IPS-18a (cell line): ENCODE data around the gene BSN.

ENCODE experiments used
- H3K27ac ChIP-seq: one replicate; pipeline ENCODE4 v1.5.1; 2013; ENCODE audit warnings: low read length
- H3K27me3 ChIP-seq: one replicate; pipeline ENCODE4 v1.6.1; 2013; ENCODE audit warnings: mild to moderate bottlenecking, low read length; ENCODE audit not compliant: control insufficient read depth, insufficient read depth
- H3K36me3 ChIP-seq: one replicate; pipeline ENCODE4 v1.6.1; 2013; ENCODE audit warnings: low read depth, low read length; ENCODE audit not compliant: control insufficient read depth
- H3K4me1 ChIP-seq: one replicate; pipeline ENCODE4 v1.6.1; 2013; ENCODE audit warnings: low read depth, low read length; ENCODE audit not compliant: control insufficient read depth
- H3K4me3 ChIP-seq: one replicate; pipeline ENCODE4 v1.5.1; 2013; ENCODE audit warnings: low read length
- H3K9ac ChIP-seq: one replicate; pipeline ENCODE4 v1.6.1; 2013; ENCODE audit warnings: mild to moderate bottlenecking, low read length, moderate library complexity
- H3K9me3 ChIP-seq: one replicate; pipeline ENCODE4 v1.6.1; 2013; ENCODE audit warnings: low read depth, low read length; ENCODE audit not compliant: control insufficient read depth

BSN gene

DNA sequence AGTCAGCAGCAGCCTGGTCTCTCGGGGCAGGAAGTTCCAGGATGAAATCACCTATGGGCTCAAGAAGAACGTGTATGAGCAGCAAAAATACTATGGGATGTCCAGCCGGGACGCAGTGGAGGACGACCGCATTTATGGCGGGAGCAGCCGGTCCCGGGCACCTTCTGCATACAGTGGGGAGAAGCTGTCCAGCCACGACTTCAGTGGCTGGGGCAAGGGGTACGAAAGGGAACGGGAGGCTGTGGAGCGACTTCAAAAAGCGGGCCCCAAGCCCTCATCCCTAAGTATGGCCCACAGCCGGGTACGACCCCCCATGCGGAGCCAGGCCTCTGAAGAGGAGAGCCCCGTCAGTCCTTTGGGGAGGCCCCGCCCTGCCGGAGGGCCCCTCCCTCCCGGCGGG lies 107.7 kb downstream of the BSN start:
- Histone ChIP-seq H3K4me1 (no peaks in the 10 kb centered on the region), H3K9ac (no peak overlapping the region), H3K9me3 (no peaks in the 10 kb centered on the region), H3K27ac (no peak overlapping the region), H3K4me3 (no peak overlapping the region), H3K36me3 (no peaks in the 10 kb centered on the region), H3K27me3 (no peaks in the 10 kb centered on the region)

DNA sequence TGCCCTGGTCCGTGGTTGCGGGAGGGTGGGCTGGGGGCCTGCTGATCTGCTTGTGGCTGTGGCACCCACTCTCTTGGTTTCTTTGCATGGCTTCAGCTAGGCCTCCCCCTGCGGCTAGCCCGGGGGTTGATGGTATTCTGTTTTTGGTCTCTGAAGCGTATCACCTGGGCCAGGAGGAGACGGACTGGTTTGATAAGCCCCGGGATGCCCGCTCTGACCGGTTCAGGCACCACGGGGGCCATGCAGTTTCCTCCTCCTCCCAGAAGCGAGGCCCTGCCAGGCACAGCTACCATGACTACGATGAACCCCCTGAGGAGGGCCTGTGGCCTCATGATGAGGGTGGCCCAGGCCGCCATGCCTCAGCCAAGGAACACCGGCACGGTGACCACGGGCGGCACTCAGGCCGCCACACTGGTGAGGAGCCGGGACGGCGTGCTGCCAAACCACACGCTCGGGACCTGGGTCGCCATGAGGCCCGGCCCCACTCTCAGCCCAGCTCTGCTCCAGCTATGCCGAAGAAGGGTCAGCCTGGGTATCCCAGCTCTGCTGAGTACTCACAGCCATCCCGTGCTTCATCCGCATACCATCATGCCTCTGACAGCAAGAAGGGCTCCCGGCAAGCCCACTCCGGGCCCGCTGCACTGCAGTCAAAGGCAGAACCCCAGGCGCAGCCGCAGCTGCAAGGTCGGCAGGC lies 108.6 kb downstream of the BSN start:
- no peak overlapping the region for H3K4me3 ChIP-seq
- H3K27ac ChIP-seq = no peak overlapping the region
- H3K9ac ChIP-seq = no peak overlapping the region
- no peaks in the 10 kb centered on the region for H3K9me3 ChIP-seq
- H3K27me3 ChIP-seq = no peaks in the 10 kb centered on the region
- no peaks in the 10 kb centered on the region for H3K4me1 ChIP-seq
- H3K36me3 ChIP-seq = no peaks in the 10 kb centered on the region

DNA sequence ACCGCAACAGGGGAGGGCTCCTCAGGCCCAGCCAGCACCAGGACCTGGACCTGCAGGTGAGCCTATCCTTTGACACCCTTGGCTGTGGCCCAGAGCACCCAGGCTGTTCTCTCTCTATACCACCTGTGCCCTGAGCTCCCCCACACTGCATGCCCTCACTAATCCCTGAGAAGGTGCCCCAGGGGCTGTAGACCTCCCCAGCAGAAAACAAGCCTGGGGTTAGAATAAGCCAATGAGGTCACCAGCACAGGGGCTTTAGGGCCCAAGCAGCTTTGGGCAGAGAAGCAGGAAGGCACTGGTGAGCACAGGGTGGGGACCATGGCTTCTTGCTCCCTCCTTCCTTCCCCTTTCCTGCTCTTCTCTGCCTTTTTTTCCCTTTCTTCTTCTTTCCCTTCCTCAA lies 109.6 kb downstream of the BSN start:
- Histone ChIP-seq H3K4me1 (no peaks in the 10 kb centered on the region), H3K9ac (no peak overlapping the region), H3K9me3 (no peaks in the 10 kb centered on the region), H3K36me3 (no peaks in the 10 kb centered on the region), H3K27ac (no peak overlapping the region), H3K4me3 (no peak overlapping the region), H3K27me3 (no peaks in the 10 kb centered on the region)

DNA sequence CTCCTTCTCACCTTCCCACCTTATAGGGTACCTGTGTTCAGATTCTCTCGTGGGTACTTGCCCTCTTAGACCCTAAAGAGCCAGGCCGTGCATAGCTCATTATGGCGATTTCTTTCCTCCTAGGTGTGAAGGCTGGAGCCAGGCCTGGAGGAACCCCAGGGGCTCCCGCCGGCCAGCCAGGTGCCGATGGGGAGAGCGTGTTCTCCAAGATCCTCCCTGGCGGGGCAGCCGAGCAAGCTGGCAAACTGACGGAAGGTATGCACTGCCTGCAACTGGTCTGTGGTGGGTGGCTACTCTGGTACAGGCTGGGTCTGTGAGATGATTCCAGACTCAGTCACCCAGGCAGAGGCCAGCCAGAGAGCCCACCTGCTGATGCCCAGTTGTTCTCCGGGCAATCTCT lies 110.0 kb downstream of the BSN start:
- Histone ChIP-seq H3K4me3 (no peak overlapping the region), H3K36me3 (no peaks in the 10 kb centered on the region), H3K9ac (no peak overlapping the region), H3K9me3 (no peaks in the 10 kb centered on the region), H3K27ac (no peak overlapping the region), H3K4me1 (no peaks in the 10 kb centered on the region), H3K27me3 (no peaks in the 10 kb centered on the region)

DNA sequence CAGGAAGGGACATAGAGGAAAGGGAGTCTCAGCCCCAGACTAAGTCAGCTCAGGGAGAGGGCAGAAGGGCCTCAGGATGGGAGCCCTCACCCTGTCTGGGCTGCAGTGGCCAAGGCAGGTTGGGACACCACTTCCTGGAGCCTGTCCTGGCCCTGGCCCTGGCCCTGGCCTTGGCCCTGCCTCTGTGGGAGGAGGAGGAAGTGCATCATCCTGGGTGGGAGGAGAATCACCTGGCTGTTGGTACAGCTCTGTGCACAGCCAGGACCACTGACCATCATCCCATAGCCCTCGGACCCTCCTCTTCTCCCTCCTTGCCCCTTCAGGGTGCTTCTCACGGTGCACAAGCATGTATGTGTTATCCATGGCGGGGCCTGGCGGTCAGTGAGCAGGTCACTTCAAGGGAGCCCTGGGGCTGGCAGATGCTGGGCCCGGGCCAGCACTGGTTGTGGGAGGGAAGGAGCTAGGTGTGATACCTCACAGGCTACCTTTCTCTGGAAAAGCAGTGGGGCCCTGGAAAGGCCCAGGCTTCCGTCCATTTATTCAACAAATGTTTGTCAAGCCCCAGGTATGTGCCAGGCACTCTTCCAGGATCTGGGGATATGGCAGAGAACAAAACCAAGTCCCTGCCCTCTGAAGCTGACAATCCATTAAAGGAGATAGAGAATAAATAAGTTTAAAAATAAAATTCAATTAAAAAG lies 111.7 kb downstream of the BSN start:
- H3K27me3 ChIP-seq = no peaks in the 10 kb centered on the region
- no peak overlapping the region for H3K9ac ChIP-seq
- no peak overlapping the region for H3K4me3 ChIP-seq
- no peak overlapping the region for H3K27ac ChIP-seq
- H3K36me3 ChIP-seq = no peaks in the 10 kb centered on the region
- H3K9me3 ChIP-seq = no peaks in the 10 kb centered on the region
- no peaks in the 10 kb centered on the region for H3K4me1 ChIP-seq

DNA sequence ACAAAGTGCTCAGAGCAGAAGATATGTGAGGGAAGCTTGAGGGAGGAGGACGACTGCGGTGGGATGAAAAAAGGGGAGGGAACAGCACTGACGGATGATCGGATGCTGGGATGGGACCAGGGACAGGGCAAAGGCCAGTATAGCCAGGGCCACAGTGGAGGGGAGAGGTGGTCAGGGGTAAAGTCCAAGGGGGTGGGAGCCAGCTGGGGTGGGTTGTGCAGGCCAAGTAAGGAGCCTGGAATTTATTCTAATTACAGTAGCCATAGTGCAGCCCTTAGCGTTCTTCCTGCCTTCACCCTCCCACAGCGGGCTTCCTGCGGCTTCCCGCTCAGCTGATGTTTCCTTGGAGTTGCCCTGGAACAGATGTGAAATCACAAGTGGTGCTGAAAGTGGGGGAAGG lies 112.3 kb downstream of the BSN start:
- Histone ChIP-seq H3K27ac (no peak overlapping the region), H3K4me1 (no peaks in the 10 kb centered on the region), H3K27me3 (no peaks in the 10 kb centered on the region), H3K9ac (no peak overlapping the region), H3K4me3 (no peak overlapping the region), H3K9me3 (no peaks in the 10 kb centered on the region), H3K36me3 (no peaks in the 10 kb centered on the region)

DNA sequence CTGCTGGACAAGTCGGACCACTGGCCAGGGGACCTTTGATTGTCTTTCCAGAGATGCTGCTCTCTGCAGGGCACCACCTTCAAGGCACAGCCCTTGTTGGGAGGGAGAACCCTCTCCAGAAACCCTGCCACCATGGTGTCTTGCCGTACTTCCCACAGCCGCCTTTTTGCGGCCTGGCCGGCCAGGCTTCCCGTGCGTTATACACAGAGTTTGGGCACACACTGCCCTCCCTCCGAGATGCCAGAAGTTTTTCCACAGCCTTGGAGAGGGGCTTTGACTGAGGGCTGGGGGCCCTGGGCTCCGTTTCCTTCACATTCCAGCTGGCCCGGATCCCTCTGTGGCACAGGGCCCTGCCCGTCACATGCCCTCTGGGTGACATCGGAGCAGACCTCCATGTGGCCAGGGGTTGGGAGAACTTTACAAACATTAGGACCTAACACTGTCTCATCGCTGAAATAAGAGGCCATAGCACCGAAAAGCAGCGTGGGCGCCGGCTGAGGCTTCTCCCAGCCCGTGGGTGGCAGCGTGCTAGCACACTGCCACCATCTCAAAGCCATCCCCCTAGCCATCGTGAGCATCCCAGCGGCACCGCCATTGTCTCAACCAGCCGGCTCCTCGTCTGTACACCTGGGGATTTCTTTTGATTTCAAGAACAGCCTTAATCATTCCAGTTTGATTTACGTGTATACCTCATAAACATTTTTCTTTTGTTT lies 113.6 kb downstream of the BSN start:
- H3K9me3 ChIP-seq = no peaks in the 10 kb centered on the region
- no peak overlapping the region for H3K9ac ChIP-seq
- H3K27me3 ChIP-seq = no peaks in the 10 kb centered on the region
- no peak overlapping the region for H3K27ac ChIP-seq
- H3K4me1 ChIP-seq = no peaks in the 10 kb centered on the region
- no peak overlapping the region for H3K4me3 ChIP-seq
- no peaks in the 10 kb centered on the region for H3K36me3 ChIP-seq

DNA sequence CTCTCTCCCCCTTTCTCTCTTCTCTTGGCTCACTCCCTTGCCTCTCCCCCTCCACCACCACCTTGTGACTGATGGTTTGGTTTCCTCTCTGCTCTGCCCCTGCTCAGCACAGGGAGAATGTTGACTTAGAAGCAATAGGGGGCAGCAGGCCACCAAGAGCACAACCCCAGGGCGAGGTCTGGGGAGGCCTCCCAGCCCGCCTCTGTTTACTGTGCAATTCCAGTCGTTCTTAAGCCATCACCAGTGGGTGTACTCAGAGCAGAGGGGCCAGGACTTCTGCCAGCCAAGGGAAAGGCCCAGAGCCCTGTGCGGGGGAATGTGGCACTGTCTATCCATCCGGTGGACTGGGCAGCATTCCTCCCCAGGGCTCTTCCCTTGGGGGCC lies 114.1 kb downstream of the BSN start:
- H3K9ac ChIP-seq = no peak overlapping the region
- no peak overlapping the region for H3K4me3 ChIP-seq
- no peaks in the 10 kb centered on the region for H3K4me1 ChIP-seq
- no peaks in the 10 kb centered on the region for H3K27me3 ChIP-seq
- H3K9me3 ChIP-seq = no peaks in the 10 kb centered on the region
- no peak overlapping the region for H3K27ac ChIP-seq
- no peaks in the 10 kb centered on the region for H3K36me3 ChIP-seq

DNA sequence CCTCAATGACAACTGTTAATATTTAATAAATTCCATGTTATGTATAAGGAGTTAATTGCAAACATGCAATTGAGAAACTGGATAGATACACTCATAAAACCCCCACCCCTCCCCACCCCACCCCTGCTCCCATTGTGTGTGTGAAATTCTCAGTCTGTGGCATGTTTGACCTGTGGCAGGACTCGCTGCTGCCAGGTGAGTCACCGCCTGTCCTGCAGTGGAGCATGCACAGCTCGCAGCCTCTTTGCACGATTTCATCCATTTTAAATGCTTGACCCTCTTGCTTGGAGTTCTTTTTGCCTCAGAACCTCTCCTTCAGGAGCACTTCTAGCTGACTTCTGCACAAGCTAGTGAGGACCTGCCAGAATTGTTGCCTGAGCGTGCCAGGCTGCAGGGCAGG lies 114.6 kb downstream of the BSN start:
- Histone ChIP-seq H3K9ac (no peak overlapping the region), H3K27me3 (no peaks in the 10 kb centered on the region), H3K27ac (no peak overlapping the region), H3K36me3 (no peaks in the 10 kb centered on the region), H3K4me3 (no peak overlapping the region), H3K4me1 (no peaks in the 10 kb centered on the region), H3K9me3 (no peaks in the 10 kb centered on the region)

DNA sequence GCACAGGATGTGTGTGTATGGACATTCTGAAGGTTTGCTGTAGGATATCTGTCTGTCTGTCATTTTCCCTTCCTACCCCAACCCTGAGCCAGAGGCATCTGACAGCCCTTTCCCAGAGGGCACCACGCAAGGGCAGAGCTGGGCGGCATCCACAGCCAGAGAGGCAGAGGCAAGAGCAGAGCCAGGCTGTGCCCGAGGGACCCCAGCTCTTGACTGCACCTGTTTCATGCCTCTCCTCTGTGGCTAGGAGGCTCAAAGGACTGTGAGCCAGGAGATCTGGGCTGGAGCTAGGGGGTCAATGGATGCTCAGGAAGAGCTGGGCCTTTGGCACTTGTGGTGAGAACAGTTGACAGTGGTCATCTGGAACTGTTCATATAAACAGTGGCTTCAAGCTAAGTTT lies 115.1 kb downstream of the BSN start:
- Histone ChIP-seq H3K36me3 (no peaks in the 10 kb centered on the region), H3K9ac (no peak overlapping the region), H3K4me1 (no peaks in the 10 kb centered on the region), H3K27me3 (no peaks in the 10 kb centered on the region), H3K4me3 (no peak overlapping the region), H3K27ac (no peak overlapping the region), H3K9me3 (no peaks in the 10 kb centered on the region)

DNA sequence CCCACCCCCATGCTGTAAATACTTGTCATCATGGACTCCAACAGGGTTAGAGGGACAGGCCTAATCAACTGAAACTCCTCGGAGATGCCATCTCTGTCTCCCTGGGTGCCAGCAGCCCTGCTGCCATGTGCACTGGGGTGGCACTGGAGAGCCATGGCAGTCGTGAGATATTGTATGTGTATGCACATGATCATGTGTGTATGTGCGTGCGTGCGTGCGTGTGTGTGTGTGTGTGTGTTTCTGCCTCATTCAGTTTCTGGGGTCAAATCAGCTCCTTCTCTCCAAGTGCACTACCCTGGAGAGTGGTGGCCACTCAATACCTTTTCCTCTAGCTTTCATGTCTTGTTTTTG lies 116.6 kb downstream of the BSN start:
- no peaks in the 10 kb centered on the region for H3K27me3 ChIP-seq
- H3K4me3 ChIP-seq = no peak overlapping the region
- no peaks in the 10 kb centered on the region for H3K36me3 ChIP-seq
- no peaks in the 10 kb centered on the region for H3K4me1 ChIP-seq
- H3K9me3 ChIP-seq = no peaks in the 10 kb centered on the region
- H3K9ac ChIP-seq = no peak overlapping the region
- H3K27ac ChIP-seq = no peak overlapping the region
